ENCODE data around the gene KRTAP9-6. TPM values are rescaled to one million over a fixed set of nuclear protein-coding genes. Genes with fewer than 3 reads are reported as not detected.

Gene KRTAP9-6
- total and polyA plus RNA-seq, 10 of the 15 experiments (the other 5 are each of a cell fraction or from before 2014, with no cell fraction given), result not detected

GRCh38 chr17:41284043-41284442, 18.9 kb downstream of the KRTAP9-6 start:
- Histone ChIP-seq H3K36me3 (ENCODE audit: control insufficient read depth in 2 of 2, insufficient read depth in 2 of 2, low read length in 1 of 2) (no peaks in the 10 kb centered on the region), H3K79me2 (ENCODE audit: control insufficient read depth, insufficient read depth, low read length) (no peaks in the 10 kb centered on the region), H3K9me3 (replicated peaks; ENCODE audit: control insufficient read depth, insufficient read depth, low read length) (no peaks in the 10 kb centered on the region), H3K27me3 (replicated peaks in 1 of 2; ENCODE audit: control insufficient read depth in 2 of 2, insufficient read depth in 2 of 2, low read length in 1 of 2) (no peaks in the 10 kb centered on the region), H3K4me3 (no peak overlapping the region), H4K20me1 (ENCODE audit: control insufficient read depth, insufficient read depth) (no peaks in the 10 kb centered on the region), H3K9ac (ENCODE audit: control insufficient read depth, insufficient read depth, low read length) (no peak overlapping the region), H3K4me2 (ENCODE audit: control insufficient read depth, insufficient read depth) (no peak overlapping the region), H3K4me1 (ENCODE audit: control insufficient read depth, insufficient read depth, low read length) (no peaks in the 10 kb centered on the region), H2AFZ (ENCODE audit: control insufficient read depth, low read depth, low read length) (no peak overlapping the region), H3K27ac (ENCODE audit: control insufficient read depth, insufficient read depth) (no peak overlapping the region)
- WGBS (ENCODE audit: insufficient coverage, insufficient replicate concordance, low lambda C conversion rate, missing lambda C conversion rate), result 0% methylated on average over 3 of the region's 3 CpGs
- FAIRE-seq (no peak), ATAC-seq (no peak), DNase-seq (ENCODE audit: low read depth, low spot score) (no peak)
- no TSS peak for BruUV-seq (replicated peaks)
- ChIA-PET CTCF (no interaction called here), POLR2A (interaction anchor here (0.8 kb wide), 1 partner anchor 44 kb away, joined by 3 read pairs; no protein-coding TSS in a partner anchor), RAD21 (ENCODE audit: unreplicated experiment) (no interaction called here), SMC1A (ENCODE audit: uncharacterized antibody, unreplicated experiment) (no interaction called here)
- TF ChIP-seq RFX5 (IDR thresholded peaks at IDR 0.05; ENCODE audit: low read depth, low read length) (no peak), WRNIP1 (IDR thresholded peaks at IDR 0.05; ENCODE audit: borderline replicate concordance, low read depth, low read length) (no peak), HDAC6 (IDR thresholded peaks at IDR 0.05; ENCODE audit: unreplicated experiment) (no peak), ZNF24 (IDR thresholded peaks at IDR 0.05) (no peak), HDGF (IDR thresholded peaks at IDR 0.05) (no peak), JUND (IDR thresholded peaks at IDR 0.05; ENCODE audit: low read depth, low read length) (no peak), RAD21 (IDR thresholded peaks at IDR 0.05; ENCODE audit: insufficient read depth, low read depth, low read length) (no peak), PKNOX1 (IDR thresholded peaks at IDR 0.05) (no peak), STAT3 (IDR thresholded peaks at IDR 0.05; ENCODE audit: low read depth, low read length) (no peak), KLF5 (IDR thresholded peaks at IDR 0.05; ENCODE audit: partially characterized antibody) (no peak), NR2F1 (conservative IDR thresholded peaks at IDR 0.05) (no peak), SMAD5 (IDR thresholded peaks at IDR 0.05; ENCODE audit: low read depth) (no peak), GATAD2B (conservative IDR thresholded peaks at IDR 0.05; ENCODE audit: low read depth) (no peak), BCL11A (IDR thresholded peaks at IDR 0.05; ENCODE audit: low read depth, low read length) (no peak), PBX3 (IDR thresholded peaks at IDR 0.05; ENCODE audit: insufficient replicate concordance, low read depth, low read length) (no peak)
- TF ChIP-seq, protein P1, sequence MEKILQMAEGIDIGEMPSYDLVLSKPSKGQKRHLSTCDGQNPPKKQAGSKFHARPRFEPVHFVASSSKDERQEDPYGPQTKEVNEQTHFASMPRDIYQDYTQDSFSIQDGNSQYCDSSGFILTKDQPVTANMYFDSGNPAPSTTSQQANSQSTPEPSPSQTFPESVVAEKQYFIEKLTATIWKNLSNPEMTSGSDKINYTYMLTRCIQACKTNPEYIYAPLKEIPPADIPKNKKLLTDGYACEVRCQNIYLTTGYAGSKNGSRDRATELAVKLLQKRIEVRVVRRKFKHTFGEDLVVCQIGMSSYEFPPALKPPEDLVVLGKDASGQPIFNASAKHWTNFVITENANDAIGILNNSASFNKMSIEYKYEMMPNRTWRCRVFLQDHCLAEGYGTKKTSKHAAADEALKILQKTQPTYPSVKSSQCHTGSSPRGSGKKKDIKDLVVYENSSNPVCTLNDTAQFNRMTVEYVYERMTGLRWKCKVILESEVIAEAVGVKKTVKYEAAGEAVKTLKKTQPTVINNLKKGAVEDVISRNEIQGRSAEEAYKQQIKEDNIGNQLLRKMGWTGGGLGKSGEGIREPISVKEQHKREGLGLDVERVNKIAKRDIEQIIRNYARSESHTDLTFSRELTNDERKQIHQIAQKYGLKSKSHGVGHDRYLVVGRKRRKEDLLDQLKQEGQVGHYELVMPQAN (conservative IDR thresholded peaks at IDR 0.05), result no peak
- TF ChIP-seq, protein P2, sequence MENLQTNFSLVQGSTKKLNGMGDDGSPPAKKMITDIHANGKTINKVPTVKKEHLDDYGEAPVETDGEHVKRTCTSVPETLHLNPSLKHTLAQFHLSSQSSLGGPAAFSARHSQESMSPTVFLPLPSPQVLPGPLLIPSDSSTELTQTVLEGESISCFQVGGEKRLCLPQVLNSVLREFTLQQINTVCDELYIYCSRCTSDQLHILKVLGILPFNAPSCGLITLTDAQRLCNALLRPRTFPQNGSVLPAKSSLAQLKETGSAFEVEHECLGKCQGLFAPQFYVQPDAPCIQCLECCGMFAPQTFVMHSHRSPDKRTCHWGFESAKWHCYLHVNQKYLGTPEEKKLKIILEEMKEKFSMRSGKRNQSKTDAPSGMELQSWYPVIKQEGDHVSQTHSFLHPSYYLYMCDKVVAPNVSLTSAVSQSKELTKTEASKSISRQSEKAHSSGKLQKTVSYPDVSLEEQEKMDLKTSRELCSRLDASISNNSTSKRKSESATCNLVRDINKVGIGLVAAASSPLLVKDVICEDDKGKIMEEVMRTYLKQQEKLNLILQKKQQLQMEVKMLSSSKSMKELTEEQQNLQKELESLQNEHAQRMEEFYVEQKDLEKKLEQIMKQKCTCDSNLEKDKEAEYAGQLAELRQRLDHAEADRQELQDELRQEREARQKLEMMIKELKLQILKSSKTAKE (IDR thresholded peaks at IDR 0.05; ENCODE audit: low read depth, poor library complexity, severe bottlenecking), result no peak
- in situ Hi-C loops (cut with MboI), result no loop called here
- intact Hi-C loops (cut with micrococcal nuclease; ENCODE audit: unreplicated experiment), result no loop called here
